Stomach (tissue), 9 donors: ENCODE results near the gene NAGPA. TPM values are rescaled to one million over a fixed set of nuclear protein-coding genes. Genes with fewer than 3 reads are reported as not detected.

Source experiments
- DNase-seq, 2 donors: peaks; one replicate each; pipeline versions ENCODE4 v3.0.0 to v3.0.0-alpha.2; 2013 to 2019
- H3K27ac ChIP-seq, 5 donors: fragments of 200-600 bp in 4 of 5; sonication (generic) in 4 of 5; one replicate each; pipeline ENCODE4 v1.5.1; 2013 to 2019; ENCODE audit warnings: mild to moderate bottlenecking in 1 of 5, moderate library complexity in 1 of 5
- H3K27me3 ChIP-seq, 3 donors: fragments of 200-600 bp; sonication (generic); one replicate each; pipeline ENCODE4 v1.5.1; 2017 to 2019; ENCODE audit warnings: mixed run types in 1 of 3
- H3K36me3 ChIP-seq, 4 donors: fragments of 200-600 bp; sonication (generic); 1 replicate in 3 of 4; 2 replicates in 1 of 4; pipeline ENCODE4 v1.5.1; 2016 to 2019
- H3K4me1 ChIP-seq, 4 donors: fragments of 200-600 bp; sonication (generic); one replicate each; pipeline ENCODE4 v1.5.1; 2016 to 2019
- H3K4me3 ChIP-seq, 4 donors: fragments of 200-600 bp; sonication (generic) in 3 of 4; one replicate each; pipeline ENCODE4 v1.5.1; 2016 to 2019; ENCODE audit warnings: mild to moderate bottlenecking in 1 of 4
- H3K9me3 ChIP-seq, 4 donors: fragments of 200-600 bp; sonication (generic); one replicate each; pipeline ENCODE4 v1.5.1; 2016 to 2019
- CTCF ChIP-seq, 7 experiments: fragments of 450-650 bp in 4 of 7; fragments of 200-600 bp in 3 of 7; sonication (generic) in 3 of 7; IDR thresholded peaks; one replicate each; pipeline ENCODE4 v1.5.1; 2016 to 2019; ENCODE audit warnings: antibody characterized with exemption in 7 of 7, control low read depth in 2 of 7, mild to moderate bottlenecking in 1 of 7
- EP300 ChIP-seq: sonication (generic); formaldehyde crosslinking; IDR thresholded peaks from one replicate; pipeline ENCODE4 v1.6.1; 2017; ENCODE audit warnings: antibody characterized with exemption
- POLR2A ChIP-seq, 4 donors: fragments of 450-650 bp; IDR thresholded peaks; one replicate each; pipeline ENCODE4 v1.6.1; 2016; ENCODE audit warnings: antibody characterized with exemption in 4 of 4, control low read depth in 2 of 4, mild to moderate bottlenecking in 1 of 4, moderate library complexity in 1 of 4
- POLR2AphosphoS5 ChIP-seq, 3 donors: sonication (generic); formaldehyde crosslinking; IDR thresholded peaks; one replicate each; pipeline ENCODE4 v1.6.1; 2016; ENCODE audit warnings: antibody characterized with exemption in 3 of 3
- WGBS, 5 donors: extraction: QIAGEN DNeasy Blood & Tissue Kit in 3 of 5; methylation state at CpG; one replicate each; pipeline versions ENCODE4 v1.1.5 to v1.1.7; 2013 to 2018; 5-methylcytosine and 5-hydroxymethylcytosine counted together
- intact Hi-C: fragments of 100-400 bp; cut with DNase I; formaldehyde crosslinking; loops from one replicate; pipeline ENCODE4 v1.15.1; 2023; ENCODE audit warnings: low total_unique reads
- polyA plus RNA-seq, 3 donors: library from polyadenylated mRNA; stranded (reverse); fragments of 200-250 nt; gene quantifications; one replicate each; pipeline ENCODE4 v1.2.3, GENCODE V29; 2013
- total RNA-seq, 5 donors: library from RNA; depleted of rRNA; stranded (reverse); fragments of >200 nt; gene quantifications; one replicate each; pipeline versions ENCODE4 v1.1.0 to v1.2.3, GENCODE V29; 2014 to 2016
- donor health status: healthy with polysubstance abuse.
- donor health status: Bipolar disorder and iron deficiency.
- donor health status: healthy.

Gene NAGPA
- total and polyA plus RNA-seq, 8 donors = 10.0 to 139 (median 24.2) TPM

- DNase-seq = no peak
- TF ChIP-seq EP300 = no peak
- TF ChIP-seq POLR2A (IDR thresholded peaks at IDR 0.05) = no peak
- TF ChIP-seq POLR2AphosphoS5 (IDR thresholded peaks at IDR 0.05) = no peak
- no peak for TF ChIP-seq CTCF (IDR thresholded peaks at IDR 0.05)
- 83 to 87% (median 86%) methylated on average over 9 of the region's 9 CpGs for WGBS, 5 donors
- H3K4me3 ChIP-seq = no peak overlapping the region
- peaks cover 0 to 9% (median 3%) of the 10 kb centered on the region in 4 donors for H3K36me3 ChIP-seq
- H3K27me3 ChIP-seq = no peaks in the 10 kb centered on the region
- peaks cover 23 to 48% (median 44%) of the 10 kb centered on the region in 4 donors for H3K4me1 ChIP-seq
- intact Hi-C loops = no loop called here
- no peak overlapping the region for H3K27ac ChIP-seq
- no peaks in the 10 kb centered on the region for H3K9me3 ChIP-seq
These were observed 35.3 kb upstream of the NAGPA start for GRCh38 chr16:5069048-5069447.

GRCh38 chr16:5066511-5066910, 32.8 kb upstream of the NAGPA start:
- no peaks in the 10 kb centered on the region for H3K27me3 ChIP-seq
- 63 to 77% (median 69%) methylated on average over 6 of the region's 6 CpGs for WGBS, 5 donors
- H3K9me3 ChIP-seq = no peaks in the 10 kb centered on the region
- intact Hi-C loops = no loop called here
- H3K27ac ChIP-seq = peak overlapping the region in 1 of 5 donors; percentile 68
- no peak for TF ChIP-seq CTCF (IDR thresholded peaks at IDR 0.05)
- no peak for TF ChIP-seq EP300
- no peak for TF ChIP-seq POLR2A (IDR thresholded peaks at IDR 0.05)
- TF ChIP-seq POLR2AphosphoS5 (IDR thresholded peaks at IDR 0.05) = no peak
- H3K4me3 ChIP-seq = no peak overlapping the region
- H3K4me1 ChIP-seq = peaks cover 17 to 31% (median 26%) of the 10 kb centered on the region in 4 donors
- DNase-seq = no peak
- peaks cover 0 to 9% (median 5%) of the 10 kb centered on the region in 4 donors for H3K36me3 ChIP-seq

GRCh38 chr16:5065813-5066212, 32.1 kb upstream of the NAGPA start, which contains the start of gene C16orf89:
Gene C16orf89, minus strand, starts transcription at chr16:5065956. Its CDS starts 48 bp downstream, at chr16:5065908.
- Histone ChIP-seq H3K27ac (peak within 1 kb of the TSS; percentile 41 to 73 (median 68)), H3K36me3 (peaks cover 0 to 11% (median 5%) of the 10 kb centered on the region in 4 donors), H3K9me3 (no peaks in the 10 kb centered on the region), H3K4me1 (peaks cover 12 to 24% (median 20%) of the 10 kb centered on the region in 4 donors), H3K4me3 (peak within 1 kb of the TSS; percentile 25 to 39 (median 30)), H3K27me3 (no peaks in the 10 kb centered on the region)
- peak; percentile 46 to 48 for DNase-seq
- TF ChIP-seq POLR2AphosphoS5 (IDR thresholded peaks at IDR 0.05) (no peak), POLR2A (IDR thresholded peaks at IDR 0.05) (no peak), CTCF (IDR thresholded peaks at IDR 0.05) (no peak), EP300 (no peak)
- 19 to 36% (median 25%) methylated on average over 8 to 10 of the region's 10 CpGs for WGBS, 5 donors
- intact Hi-C loops = no loop called here

- Histone ChIP-seq H3K4me1 (peaks cover 12 to 24% (median 20%) of the 10 kb centered on the region in 4 donors), H3K27me3 (no peaks in the 10 kb centered on the region), H3K9me3 (no peaks in the 10 kb centered on the region), H3K27ac (peak overlapping the region; percentile 41 to 73 (median 68)), H3K36me3 (peaks cover 0 to 12% (median 6%) of the 10 kb centered on the region in 4 donors), H3K4me3 (peak overlapping the region; percentile 25 to 39 (median 30))
- WGBS, 5 donors = 9 to 39% (median 22%) methylated on average over 7 to 8 of the region's 8 CpGs
- intact Hi-C loops = no loop called here
- TF ChIP-seq EP300 (no peak), POLR2AphosphoS5 (IDR thresholded peaks at IDR 0.05) (no peak), POLR2A (IDR thresholded peaks at IDR 0.05) (no peak), CTCF (IDR thresholded peaks at IDR 0.05) (no peak)
- peak in 1 of 2 donors; percentile 28 for DNase-seq
These were observed 31.6 kb upstream of the NAGPA start for GRCh38 chr16:5065326-5065725.
